B cell (primary cell): ENCODE measurements around the gene CDC34. TPM values are rescaled to one million over a fixed set of nuclear protein-coding genes. Genes with fewer than 3 reads are reported as not detected.

Source experiments
- ATAC-seq: fragments of 200-7000 bp; cut with Tn5 transposase; one replicate; pipeline ENCODE4 v1.10.0; 2021; ENCODE audit warnings: low read depth, mild to moderate bottlenecking, moderate number of reproducible peaks, moderate library complexity
- CTCF ChIA-PET: fragments of 350-600 bp; sonication (Branson Sonifier 250); formaldehyde crosslinking; loops from one replicate; lab custom pipeline; 2021; ENCODE audit warnings: antibody characterized with exemption, inconsistent platforms; lab: Charles Lee
- POLR2A ChIA-PET: fragments of 350-600 bp; sonication (Branson Sonifier 250); formaldehyde crosslinking; loops from one replicate; lab custom pipeline; 2021; ENCODE audit warnings: antibody characterized with exemption; lab: Charles Lee
- DNase-seq: peaks from one replicate; pipeline ENCODE4 v3.0.0; 2013
- H2AFZ ChIP-seq: 2 replicates; pipeline ENCODE4 v1.6.1; 2012; ENCODE audit warnings: mild to moderate bottlenecking, low read depth, low read length; ENCODE audit not compliant: insufficient read depth, poor library complexity, severe bottlenecking
- H3K27ac ChIP-seq, 2 donors: 1 replicate in 1 of 2; 2 replicates in 1 of 2; pipeline ENCODE4 v1.5.1; 2012 to 2013; ENCODE audit warnings: low read length in 2 of 2, mild to moderate bottlenecking in 2 of 2, moderate library complexity in 1 of 2
- H3K27me3 ChIP-seq, 4 experiments: fragments of 200-600 bp in 1 of 4; sonication (generic) in 1 of 4; replicated peaks in 1 of 4; 1 replicate in 2 of 4; 2 replicates in 2 of 4; pipeline versions ENCODE4 v1.6.1 to v1.7.0; 2013 to 2016; ENCODE audit warnings: low read length in 3 of 4, mild to moderate bottlenecking in 2 of 4, mixed read lengths in 1 of 4, moderate library complexity in 1 of 4; ENCODE audit not compliant: insufficient read depth in 4 of 4, control insufficient read depth in 3 of 4; ENCODE audit errors: control extremely low read depth in 1 of 4
- H3K36me3 ChIP-seq, 2 experiments: replicated peaks in 1 of 2; 1 replicate in 1 of 2; 2 replicates in 1 of 2; pipeline versions ENCODE4 v1.6.1 to v1.7.1; 2013; ENCODE audit warnings: low read length in 1 of 2; ENCODE audit not compliant: insufficient read depth in 2 of 2, control insufficient read depth in 1 of 2; ENCODE audit errors: control extremely low read depth in 1 of 2, extremely low read depth in 1 of 2
- H3K4me1 ChIP-seq, 2 donors: fragments of 200-600 bp in 1 of 2; sonication (generic) in 1 of 2; 1 replicate in 1 of 2; 2 replicates in 1 of 2; pipeline versions ENCODE4 v1.5.1 to v1.6.1; 2013 to 2017; ENCODE audit warnings: low read length in 2 of 2; ENCODE audit not compliant: control insufficient read depth in 2 of 2, insufficient read depth in 2 of 2
- H3K4me2 ChIP-seq: replicated peaks from 2 replicates; pipeline ENCODE3; 2012; ENCODE audit warnings: mild to moderate bottlenecking, low read depth, low read length; ENCODE audit not compliant: poor library complexity, severe bottlenecking
- H3K4me3 ChIP-seq, 5 experiments: fragments of 200-600 bp in 1 of 5; sonication (generic) in 1 of 5; 1 replicate in 3 of 5; 2 replicates in 2 of 5; pipeline versions ENCODE4 v1.5.1 to v1.7.0; 2011 to 2016; ENCODE audit warnings: low read length in 4 of 5, mild to moderate bottlenecking in 4 of 5, low read depth in 2 of 5, control low read depth in 1 of 5, moderate library complexity in 1 of 5; ENCODE audit not compliant: insufficient read depth in 1 of 5; ENCODE audit errors: control extremely low read depth in 1 of 5, extremely low read depth in 1 of 5
- H3K79me2 ChIP-seq: fragments of 200-600 bp; sonication (generic); one replicate; pipeline ENCODE4 v1.6.0; 2016; ENCODE audit warnings: low read length; ENCODE audit not compliant: control insufficient read depth, insufficient read depth
- H3K9ac ChIP-seq: fragments of 200-600 bp; sonication (generic); 2 replicates; pipeline ENCODE4 v1.6.1; 2017; ENCODE audit warnings: mild to moderate bottlenecking, low read length, moderate library complexity
- H3K9me3 ChIP-seq, 3 donors: one replicate each; pipeline versions ENCODE4 v1.6.1 to v1.7.1; 2013; ENCODE audit warnings: low read length in 2 of 3; ENCODE audit not compliant: control insufficient read depth in 2 of 3, insufficient read depth in 1 of 3; ENCODE audit errors: control extremely low read depth in 1 of 3
- H4K20me1 ChIP-seq: 2 replicates; pipeline ENCODE4 v1.6.0; 2012; ENCODE audit warnings: mild to moderate bottlenecking, low read length; ENCODE audit not compliant: insufficient read depth, control insufficient read depth, poor library complexity, severe bottlenecking
- H3K27ac Mint-ChIP-seq: one replicate; pipeline ENCODE4 v1.8.0; 2021; ENCODE audit warnings: mixed read lengths
- H3K27me3 Mint-ChIP-seq: one replicate; pipeline ENCODE4 v1.8.0; 2021; ENCODE audit warnings: mixed read lengths
- H3K4me1 Mint-ChIP-seq: one replicate; pipeline ENCODE4 v1.8.0; 2021; ENCODE audit warnings: mixed read lengths
- H3K4me3 Mint-ChIP-seq: one replicate; pipeline ENCODE4 v1.8.0; 2021; ENCODE audit warnings: mixed read lengths
- H3K9me3 Mint-ChIP-seq: one replicate; pipeline ENCODE4 v1.8.0; 2022; ENCODE audit warnings: mixed read lengths; ENCODE audit not compliant: insufficient read depth
- CTCF ChIP-seq: fragments of 200-600 bp; IDR thresholded peaks from one replicate; pipeline ENCODE4 v1.8.0; 2022; ENCODE audit warnings: antibody characterized with exemption, mild to moderate bottlenecking
- EZH2 ChIP-seq: IDR thresholded peaks from 2 replicates; pipeline ENCODE4 v1.6.1; 2012; ENCODE audit warnings: borderline replicate concordance, low read depth, mild to moderate bottlenecking, moderate library complexity, low read length; ENCODE audit not compliant: insufficient read depth, poor library complexity, severe bottlenecking
- WGBS: methylation state at CpG from one replicate; pipeline ENCODE4 v1.1.5; 2013; ENCODE audit warnings: missing lambda C conversion rate; ENCODE audit not compliant: insufficient coverage; 5-methylcytosine and 5-hydroxymethylcytosine counted together
- intact Hi-C: fragments of 100-400 bp; cut with micrococcal nuclease; formaldehyde crosslinking; loops from one replicate; pipeline ENCODE4 v1.10.0; 2022
- polyA plus RNA-seq: library from polyadenylated mRNA; depleted of rRNA; stranded (reverse); fragments of >200 nt; gene quantifications from 2 replicates; pipeline ENCODE4 v1.2.3, GENCODE V29; 2012
- total RNA-seq, 2 donors: library from RNA; stranded (reverse); fragments of 120-200 nt in 1 of 2; gene quantifications; 1 replicate in 1 of 2; 2 replicates in 1 of 2; pipeline versions ENCODE4 v1.2.3 to v1.2.4, GENCODE V29; 2013 to 2022

CDC34 gene
- total and polyA plus RNA-seq, 2 donors (not counting 1 experiment from before 2014, with no cell fraction given), result 26.9 to 28.4 TPM

GRCh38 chr19:482186-483041, 49.1 kb upstream of the CDC34 start:
- ATAC-seq (no peak), DNase-seq (no peak)
- TF ChIP-seq CTCF (no peak), EZH2 (no peak)
- CTCF ChIA-PET, result no interaction called here
- Mint-ChIP-seq H3K4me1 (peaks cover 4% of the 10 kb centered on the region), H3K27ac (no peak overlapping the region), H3K27me3 (peaks cover 11% of the 10 kb centered on the region), H3K4me3 (no peak overlapping the region), H3K9me3 (peaks cover 4% of the 10 kb centered on the region)
- H4K20me1 ChIP-seq, result no peaks in the 10 kb centered on the region
- intact Hi-C loops, result no loop called here
- H2AFZ ChIP-seq, result no peak overlapping the region
- H3K4me2 ChIP-seq, result no peak overlapping the region
- no peak overlapping the region for H3K4me3 ChIP-seq
- 58% methylated on average over 20 of the region's 20 CpGs for whole genome bisulfite sequencing
- peaks cover 0 to 6% of the 10 kb centered on the region in 2 donors for H3K4me1 ChIP-seq
- no peak overlapping the region for H3K27ac ChIP-seq
- peaks cover 0 to 26% (median 0%) of the 10 kb centered on the region in 3 donors for H3K9me3 ChIP-seq
- no peak overlapping the region for H3K9ac ChIP-seq
- peaks cover 0 to 18% (median 8%) of the 10 kb centered on the region in 4 experiments for H3K27me3 ChIP-seq
- no peaks in the 10 kb centered on the region for H3K36me3 ChIP-seq
- POLR2A ChIA-PET, result no interaction called here
- no peaks in the 10 kb centered on the region for H3K79me2 ChIP-seq
